ENCODE measurements around the gene APOD. TPM values are rescaled to one million over a fixed set of nuclear protein-coding genes. Genes with fewer than 3 reads are reported as not detected.
A peak's percentile ranks its signal among the peaks of the same experiment; 100 is the strongest.
"Not testable (repeated sequence)": the region's sequence is repeated elsewhere in the genome, so short reads cannot be mapped to it uniquely, and the experiment has no call there.

APOD gene
- total and polyA plus RNA-seq, 9 of the 15 experiments (the other 6 are each of a cell fraction or from before 2014, with no cell fraction given) = 0.18 to 0.50 (median 0.35) TPM; not detected in 1

DNA sequence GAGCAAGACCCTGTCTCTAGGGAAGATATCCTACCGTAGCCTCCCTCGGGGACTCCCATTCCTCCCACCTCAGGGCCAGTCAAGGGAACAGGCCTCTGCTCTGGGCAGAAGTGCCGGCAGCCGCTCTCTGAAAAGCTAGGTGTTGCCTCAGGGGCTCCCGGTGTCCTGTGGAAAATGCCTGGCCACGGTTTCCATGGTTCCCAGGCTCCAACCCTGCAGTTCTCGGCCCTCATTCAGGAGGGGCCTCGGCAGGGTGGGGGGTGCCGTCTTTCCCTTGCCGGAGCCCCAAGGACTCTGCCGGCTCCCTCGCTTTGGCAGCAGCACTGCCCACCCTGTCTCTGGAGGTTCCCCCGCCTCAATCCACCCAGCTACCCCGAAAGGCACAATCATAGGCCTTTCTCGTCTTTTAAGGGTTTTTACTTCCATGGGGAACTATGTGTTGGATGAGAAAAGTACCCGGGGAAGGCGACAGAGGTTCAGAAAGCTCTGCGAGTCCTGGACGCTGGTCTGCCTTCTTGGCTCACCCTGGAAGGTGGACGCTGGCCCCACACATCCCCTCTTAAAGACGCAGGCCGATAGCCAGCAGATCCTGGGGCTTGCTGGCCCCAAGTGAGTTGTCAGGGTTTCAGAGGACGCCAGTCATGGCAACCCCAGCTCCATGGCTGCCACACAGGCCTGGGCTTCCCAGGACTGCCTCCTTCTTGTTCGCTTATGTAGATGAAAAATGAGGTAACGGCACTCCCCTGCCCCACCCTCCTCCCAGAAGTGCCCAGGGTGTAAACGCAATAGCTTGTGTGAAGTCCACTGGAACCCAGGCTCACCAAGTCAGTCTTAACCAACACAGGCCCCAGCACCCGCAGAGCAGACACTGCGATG lies 34.3 kb upstream of the APOD start:
- H3K9me3 ChIP-seq (replicated peaks; ENCODE audit: control insufficient read depth, insufficient read depth, low read depth, low read length); H3K4me1 ChIP-seq (replicated peaks in 1 of 2; ENCODE audit: control insufficient read depth in 2 of 2, insufficient read depth in 2 of 2, low read length in 2 of 2); CTCF ChIA-PET (ENCODE audit: low intra/inter-chr PET ratio); H3K9me1 ChIP-seq (ENCODE audit: control insufficient read depth, insufficient read depth, low read length); H4K20me1 ChIP-seq (replicated peaks; ENCODE audit: control insufficient read depth, insufficient read depth, low read length); H2AFZ ChIP-seq (ENCODE audit: low read depth, low read length); intact Hi-C loops (cut with micrococcal nuclease); H3K4me3 ChIP-seq; H3K36me3 ChIP-seq (ENCODE audit: control insufficient read depth, insufficient read depth, low read length); BruUV-seq (replicated peaks); FAIRE-seq; H3K79me2 ChIP-seq (ENCODE audit: control insufficient read depth, insufficient read depth, low read length); H3K27ac ChIP-seq (ENCODE audit: extremely low read depth, low read depth, low read length); POLR2A ChIA-PET; H3K4me2 ChIP-seq (ENCODE audit: insufficient read depth, low read length): not testable (repeated sequence)
- in situ Hi-C loops (cut with MboI) = loop anchor here (5.0 kb wide), 1 partner anchor 99 kb away; no protein-coding TSS in a partner anchor
- 23% methylated on average over 19 of the region's 28 CpGs for WGBS (ENCODE audit: insufficient coverage, low coverage, missing lambda C conversion rate)
- 0 out of 4 replicates have a peak overlapping the region, but pooled peaks of 1 of the 2 experiments have one; percentile 50 for H3K9ac ChIP-seq (ENCODE audit: insufficient read depth in 1 of 2, low read depth in 2 of 2, low read length in 2 of 2)
- ATAC-seq (peak; percentile 19), DNase-seq (ENCODE audit: extremely low read depth in 1 of 4, low spot score in 3 of 4) (peak in 1 of 4 experiments; percentile 2)
- 0 out of 2 replicates have a peak, but pooled peaks have one; percentile 10 for TF ChIP-seq RFX1 (IDR thresholded peaks at IDR 0.05)
- H3K27me3 ChIP-seq (ENCODE audit: control insufficient read depth in 2 of 2, insufficient read depth in 2 of 2, low read length in 2 of 2) = peaks cover 0 to 23% of the 10 kb centered on the region in 2 experiments; a peak in 2 of 5 replicates

GRCh38 chr3:195617134-195617533 lies 33.4 kb upstream of the APOD start:
- H2AFZ ChIP-seq (ENCODE audit: low read depth, low read length); H3K9me3 ChIP-seq (replicated peaks; ENCODE audit: control insufficient read depth, insufficient read depth, low read depth, low read length); H4K20me1 ChIP-seq (replicated peaks; ENCODE audit: control insufficient read depth, insufficient read depth, low read length); H3K36me3 ChIP-seq (ENCODE audit: control insufficient read depth, insufficient read depth, low read length); H3K9me1 ChIP-seq (ENCODE audit: control insufficient read depth, insufficient read depth, low read length); H3K4me2 ChIP-seq (ENCODE audit: insufficient read depth, low read length); CTCF ChIA-PET (ENCODE audit: low intra/inter-chr PET ratio); intact Hi-C loops (cut with micrococcal nuclease); H3K4me3 ChIP-seq; FAIRE-seq; DNase-seq (ENCODE audit: extremely low read depth in 1 of 4, low spot score in 3 of 4); H3K4me1 ChIP-seq (replicated peaks in 1 of 2; ENCODE audit: control insufficient read depth in 2 of 2, insufficient read depth in 2 of 2, low read length in 2 of 2); POLR2A ChIA-PET; H3K9ac ChIP-seq (ENCODE audit: insufficient read depth in 1 of 2, low read depth in 2 of 2, low read length in 2 of 2); BruUV-seq (replicated peaks); H3K79me2 ChIP-seq (ENCODE audit: control insufficient read depth, insufficient read depth, low read length); H3K27ac ChIP-seq (ENCODE audit: extremely low read depth, low read depth, low read length): not testable (repeated sequence)
- ATAC-seq = peak; percentile 62
- H3K27me3 ChIP-seq (ENCODE audit: control insufficient read depth in 2 of 2, insufficient read depth in 2 of 2, low read length in 2 of 2) = peaks cover 3 to 30% of the 10 kb centered on the region in 2 experiments; a peak in 3 of 5 replicates
- 19% methylated on average over 5 of the region's 5 CpGs for WGBS (ENCODE audit: insufficient coverage, low coverage, missing lambda C conversion rate)
- in situ Hi-C loops (cut with MboI) = loop anchor here (5.0 kb wide), 1 partner anchor 100 kb away; no protein-coding TSS in a partner anchor
